ENCODE measurements around the gene CLDN6.

CLDN6 gene, protein sequence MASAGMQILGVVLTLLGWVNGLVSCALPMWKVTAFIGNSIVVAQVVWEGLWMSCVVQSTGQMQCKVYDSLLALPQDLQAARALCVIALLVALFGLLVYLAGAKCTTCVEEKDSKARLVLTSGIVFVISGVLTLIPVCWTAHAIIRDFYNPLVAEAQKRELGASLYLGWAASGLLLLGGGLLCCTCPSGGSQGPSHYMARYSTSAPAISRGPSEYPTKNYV

DNA sequence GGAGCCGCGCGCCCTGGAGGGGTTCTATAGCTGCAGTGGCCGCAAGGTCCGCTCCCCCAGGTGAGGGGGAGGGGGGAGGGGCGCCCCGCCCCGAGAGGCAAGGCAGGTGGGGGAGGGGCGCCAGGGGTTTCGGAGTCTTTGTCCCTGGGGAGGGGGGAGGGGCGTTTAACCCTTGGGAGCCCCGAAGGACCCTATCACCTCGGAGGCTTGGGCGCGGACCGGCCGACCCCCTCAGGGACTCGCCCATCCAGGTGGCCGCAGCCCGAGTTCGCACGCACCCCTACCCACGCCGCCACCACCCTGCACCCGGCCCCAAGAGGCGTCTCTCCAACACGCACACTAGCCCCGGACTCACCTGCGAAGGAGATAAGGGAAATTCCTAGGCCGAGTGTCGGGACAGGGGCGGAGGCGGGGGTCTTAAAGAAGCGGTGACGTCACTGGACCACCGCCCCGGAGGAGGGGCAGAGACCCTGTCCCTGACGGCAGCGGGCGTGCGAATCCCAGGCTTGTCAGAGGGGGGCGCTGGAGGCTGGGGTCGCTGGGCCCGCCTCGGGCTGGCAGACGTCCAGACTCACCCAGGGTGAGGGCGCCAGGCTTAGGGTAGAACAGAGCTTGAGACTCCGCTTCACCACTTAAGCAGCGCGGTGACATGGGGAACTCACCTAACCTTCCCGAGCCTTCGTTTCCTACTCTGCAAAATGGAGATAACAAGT is at the start of gene CLDN6:
Gene CLDN6 (minus strand): TSS at position 390 of the 713 bp plus-strand sequence. CDS start 2,162 bp downstream, outside the sequence.
- Histone ChIP-seq H3K4me3 (ENCODE audit: low read depth, low read length) (no peak within 1 kb of the TSS), H3K27me3 (replicated peaks) (peaks cover 14% of the 10 kb centered on the region), H3K27ac (no peak within 1 kb of the TSS), H3K36me3 (replicated peaks) (peaks cover 9% of the 10 kb centered on the region)
- no peak for DNase-seq
- TF ChIP-seq, protein P1, sequence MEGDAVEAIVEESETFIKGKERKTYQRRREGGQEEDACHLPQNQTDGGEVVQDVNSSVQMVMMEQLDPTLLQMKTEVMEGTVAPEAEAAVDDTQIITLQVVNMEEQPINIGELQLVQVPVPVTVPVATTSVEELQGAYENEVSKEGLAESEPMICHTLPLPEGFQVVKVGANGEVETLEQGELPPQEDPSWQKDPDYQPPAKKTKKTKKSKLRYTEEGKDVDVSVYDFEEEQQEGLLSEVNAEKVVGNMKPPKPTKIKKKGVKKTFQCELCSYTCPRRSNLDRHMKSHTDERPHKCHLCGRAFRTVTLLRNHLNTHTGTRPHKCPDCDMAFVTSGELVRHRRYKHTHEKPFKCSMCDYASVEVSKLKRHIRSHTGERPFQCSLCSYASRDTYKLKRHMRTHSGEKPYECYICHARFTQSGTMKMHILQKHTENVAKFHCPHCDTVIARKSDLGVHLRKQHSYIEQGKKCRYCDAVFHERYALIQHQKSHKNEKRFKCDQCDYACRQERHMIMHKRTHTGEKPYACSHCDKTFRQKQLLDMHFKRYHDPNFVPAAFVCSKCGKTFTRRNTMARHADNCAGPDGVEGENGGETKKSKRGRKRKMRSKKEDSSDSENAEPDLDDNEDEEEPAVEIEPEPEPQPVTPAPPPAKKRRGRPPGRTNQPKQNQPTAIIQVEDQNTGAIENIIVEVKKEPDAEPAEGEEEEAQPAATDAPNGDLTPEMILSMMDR (IDR thresholded peaks at IDR 0.05; ENCODE audit: low read depth, low read length, missing control alignments) = peak; percentile 61
- in situ Hi-C loops (cut with HindIII; ENCODE audit: low pct_ligation_motif_present, low sequenced_read_pairs) = no loop called here

- Histone ChIP-seq H3K36me3 (replicated peaks) (no peaks in the 10 kb centered on the region), H3K4me3 (ENCODE audit: low read depth, low read length) (no peak overlapping the region), H3K27me3 (replicated peaks) (no peaks in the 10 kb centered on the region), H3K27ac (no peak overlapping the region)
- TF ChIP-seq, protein P1 (IDR thresholded peaks at IDR 0.05; ENCODE audit: low read depth, low read length, missing control alignments) = no peak
- no peak for DNase-seq
- in situ Hi-C loops (cut with HindIII; ENCODE audit: low pct_ligation_motif_present, low sequenced_read_pairs) = no loop called here
These were observed 48.4 kb upstream of the CLDN6 start for GRCh38 chr16:3066440-3066748.

DNA sequence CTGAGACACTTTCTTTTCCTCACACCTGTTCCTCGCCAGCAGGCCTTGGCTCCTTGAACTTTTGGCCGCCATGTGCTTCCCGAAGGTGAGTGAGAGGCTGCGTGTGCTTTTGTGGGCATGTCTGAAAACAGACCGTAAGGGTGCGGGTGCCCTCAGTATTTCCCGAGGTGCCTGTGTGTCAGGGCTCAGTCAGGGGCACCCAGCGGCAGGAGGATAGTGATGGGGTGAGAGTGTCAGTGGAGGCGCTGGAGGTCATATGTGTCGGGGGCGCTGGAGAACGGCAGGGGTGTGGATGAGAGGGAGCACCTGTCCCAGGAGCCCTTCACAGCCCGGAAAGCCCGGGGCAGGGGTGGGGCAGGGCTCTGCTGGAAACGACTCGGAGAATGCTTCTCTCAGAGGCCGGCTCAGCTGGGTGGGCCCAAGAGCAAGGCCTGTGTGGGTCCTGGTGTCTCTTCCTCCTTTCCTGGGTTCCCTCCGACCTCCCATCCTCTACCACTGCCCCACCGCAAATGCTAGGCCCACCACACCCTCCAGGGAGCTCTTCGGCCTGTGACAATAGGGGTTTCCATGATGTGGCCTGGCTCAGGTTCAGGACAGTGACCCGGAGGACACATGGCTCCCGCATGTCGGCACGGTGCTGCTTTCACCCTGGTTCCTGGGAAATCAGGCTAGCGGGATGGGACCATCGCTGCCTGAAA is 47.9 kb upstream of the CLDN6 start:
- TF ChIP-seq, protein P1 (IDR thresholded peaks at IDR 0.05; ENCODE audit: low read depth, low read length, missing control alignments) = no peak

DNA sequence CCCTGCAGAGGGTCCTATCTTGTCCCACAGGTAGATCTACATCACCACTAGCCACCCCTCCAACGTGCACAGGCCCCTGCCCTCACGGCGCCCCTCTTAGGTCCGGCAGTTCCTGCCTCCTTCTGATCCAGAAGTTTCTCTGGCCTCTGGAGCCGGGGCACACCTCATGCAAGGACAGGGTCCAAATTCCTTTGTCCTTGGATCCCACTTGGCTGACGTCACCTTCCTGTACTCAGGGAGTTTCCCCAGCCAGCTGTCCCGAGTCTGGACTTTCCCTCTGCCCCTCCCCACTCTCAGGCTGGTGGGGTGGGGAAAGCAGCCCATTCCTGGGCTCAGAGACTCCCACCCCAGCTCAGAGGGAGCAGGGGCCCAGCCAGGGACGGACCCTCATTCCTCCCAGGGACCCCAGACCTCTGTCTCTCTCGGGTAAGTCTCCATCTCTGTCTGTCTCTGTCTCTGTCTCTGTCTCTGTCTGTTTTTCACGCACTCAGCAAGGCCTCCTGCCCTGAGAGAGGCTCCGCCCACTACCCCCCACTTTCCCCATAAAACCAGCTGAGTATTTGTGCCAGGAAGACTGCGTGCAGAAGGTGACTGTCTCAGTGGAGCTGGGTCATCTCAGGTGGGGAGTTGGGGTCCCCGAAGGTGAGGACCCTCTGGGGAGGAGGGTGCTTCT is 47.2 kb upstream of the CLDN6 start, which contains the start of gene IL32:
Gene IL32 (plus strand): TSS at position 572 of the 673 bp plus-strand sequence. CDS start 172 bp downstream, outside the sequence.
- Histone ChIP-seq H3K27ac (peak within 1 kb of the TSS; percentile 72), H3K4me3 (ENCODE audit: low read depth, low read length) (no peak within 1 kb of the TSS), H3K27me3 (replicated peaks) (no peaks in the 10 kb centered on the region), H3K36me3 (replicated peaks) (no peaks in the 10 kb centered on the region)
- peak; percentile 85 for DNase-seq
- TF ChIP-seq, protein P1 (IDR thresholded peaks at IDR 0.05; ENCODE audit: low read depth, low read length, missing control alignments) = no peak
- in situ Hi-C loops (cut with HindIII; ENCODE audit: low pct_ligation_motif_present, low sequenced_read_pairs) = no loop called here

More for the DNA sequence above, 47.9 kb upstream of the CLDN6 start:
- Histone ChIP-seq H3K4me3 (ENCODE audit: low read depth, low read length) (no peak overlapping the region), H3K27me3 (replicated peaks) (no peaks in the 10 kb centered on the region), H3K27ac (peak overlapping the region; percentile 72), H3K36me3 (replicated peaks) (no peaks in the 10 kb centered on the region)
- in situ Hi-C loops (cut with HindIII; ENCODE audit: low pct_ligation_motif_present, low sequenced_read_pairs) = no loop called here
- no peak for DNase-seq

DNA sequence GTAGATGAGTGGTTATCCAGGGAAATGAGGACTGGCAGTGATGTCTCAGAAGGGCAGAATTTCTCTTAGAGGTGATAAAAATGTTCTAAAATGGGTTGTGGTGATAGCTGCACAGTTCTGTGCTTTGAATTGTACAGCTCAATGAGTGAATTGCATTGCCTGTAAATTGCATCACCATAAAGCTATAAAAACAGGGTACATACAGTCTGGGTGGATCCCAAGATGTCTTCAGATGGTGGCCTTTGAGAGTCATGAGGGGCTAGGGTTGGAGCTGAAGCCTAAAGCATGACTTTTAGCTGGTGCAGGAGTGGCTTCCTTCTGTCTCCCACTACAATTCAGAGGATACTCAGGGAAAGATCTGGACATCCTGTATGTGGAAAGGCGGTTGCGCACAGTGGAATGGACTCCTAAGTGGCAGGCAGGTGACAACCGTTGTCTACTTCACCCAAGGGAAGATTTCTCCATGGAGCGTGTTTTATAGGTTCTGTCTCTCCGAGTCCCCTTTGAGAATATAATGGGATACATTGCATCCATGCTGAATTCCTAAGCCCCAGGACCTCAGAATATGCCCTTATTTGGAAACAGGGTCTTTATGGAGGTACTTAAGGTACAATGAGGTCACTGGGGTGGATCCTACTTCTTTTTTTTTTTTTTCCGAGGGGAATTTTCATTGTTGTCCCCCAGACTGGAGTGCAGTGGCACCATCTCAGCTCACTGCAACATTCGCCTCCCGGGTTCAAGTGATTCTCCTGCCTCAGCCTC is 45.8 kb upstream of the CLDN6 start:
- H3K27ac ChIP-seq = no peak overlapping the region
- no peak overlapping the region for H3K4me3 ChIP-seq (ENCODE audit: low read depth, low read length)
- DNase-seq = no peak
- H3K27me3 ChIP-seq (replicated peaks) = no peaks in the 10 kb centered on the region
- TF ChIP-seq, protein P1 (IDR thresholded peaks at IDR 0.05; ENCODE audit: low read depth, low read length, missing control alignments) = no peak
- in situ Hi-C loops (cut with HindIII; ENCODE audit: low pct_ligation_motif_present, low sequenced_read_pairs) = no loop called here
- no peaks in the 10 kb centered on the region for H3K36me3 ChIP-seq (replicated peaks)
